ENCODE measurements around the gene LMNTD2. TPM values are rescaled to one million over a fixed set of nuclear protein-coding genes. Genes with fewer than 3 reads are reported as not detected.

LMNTD2 gene
- total and polyA plus RNA-seq, 2 of the 13 experiments (the other 11 are each of a cell fraction or from before 2014, with no cell fraction given): 1.1 to 3.1 TPM

DNA sequence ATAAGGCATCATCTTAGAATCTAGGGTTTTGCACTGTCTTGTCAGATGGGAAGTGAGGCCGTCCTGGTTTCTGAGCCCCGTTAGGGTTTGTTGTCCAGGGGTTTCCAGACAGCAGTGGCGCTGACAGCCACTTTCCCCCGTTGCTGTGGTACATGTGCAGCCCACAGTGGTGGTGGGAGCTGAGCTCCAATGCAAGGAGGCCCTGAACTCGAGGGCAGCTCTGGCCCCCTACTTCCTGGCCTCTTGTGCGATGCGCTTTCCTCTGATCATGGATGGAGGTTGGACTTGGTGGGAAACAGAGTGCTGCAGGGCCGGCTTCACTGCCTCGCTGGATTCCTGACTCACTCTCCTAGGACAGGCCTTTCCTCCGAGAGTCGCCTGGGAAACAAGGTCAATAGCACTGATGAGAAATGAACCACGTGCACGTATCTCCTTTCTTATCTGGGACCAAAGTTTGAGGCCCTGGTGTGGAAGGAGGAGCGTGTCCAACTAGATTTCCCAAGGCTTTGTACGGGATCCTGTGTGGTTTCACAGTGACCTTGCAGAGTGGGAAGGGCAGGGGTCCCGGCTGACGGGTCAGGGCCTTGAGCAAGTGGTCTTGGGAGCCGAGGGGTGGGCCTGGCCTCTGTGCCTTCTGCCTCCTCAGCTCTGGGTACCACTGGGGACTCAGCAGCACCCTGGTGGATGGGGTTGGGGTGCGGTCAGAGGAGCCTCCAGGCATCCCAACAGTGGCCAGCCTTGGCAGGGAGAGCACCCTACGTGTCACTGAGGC is 19.5 kb upstream of the LMNTD2 start (continued):
- TF ChIP-seq, protein P1, sequence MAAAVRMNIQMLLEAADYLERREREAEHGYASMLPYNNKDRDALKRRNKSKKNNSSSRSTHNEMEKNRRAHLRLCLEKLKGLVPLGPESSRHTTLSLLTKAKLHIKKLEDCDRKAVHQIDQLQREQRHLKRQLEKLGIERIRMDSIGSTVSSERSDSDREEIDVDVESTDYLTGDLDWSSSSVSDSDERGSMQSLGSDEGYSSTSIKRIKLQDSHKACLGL (CRISPR knock-in tag; IDR thresholded peaks at IDR 0.05): no peak
- TF ChIP-seq NR2F6 (IDR thresholded peaks at IDR 0.05): peak; percentile 79
- peak; percentile 73 for TF ChIP-seq NR2F6 (CRISPR knock-in tag; IDR thresholded peaks at IDR 0.05)
- TF ChIP-seq PHF5A (CRISPR knock-in tag; IDR thresholded peaks at IDR 0.05; ENCODE audit: low read depth, unreplicated experiment): no peak
- no peak; the same call in 1 of the 2 replicates for TF ChIP-seq ZMYM4 (CRISPR knock-in tag; IDR thresholded peaks at IDR 0.05)
- TF ChIP-seq, protein P2, sequence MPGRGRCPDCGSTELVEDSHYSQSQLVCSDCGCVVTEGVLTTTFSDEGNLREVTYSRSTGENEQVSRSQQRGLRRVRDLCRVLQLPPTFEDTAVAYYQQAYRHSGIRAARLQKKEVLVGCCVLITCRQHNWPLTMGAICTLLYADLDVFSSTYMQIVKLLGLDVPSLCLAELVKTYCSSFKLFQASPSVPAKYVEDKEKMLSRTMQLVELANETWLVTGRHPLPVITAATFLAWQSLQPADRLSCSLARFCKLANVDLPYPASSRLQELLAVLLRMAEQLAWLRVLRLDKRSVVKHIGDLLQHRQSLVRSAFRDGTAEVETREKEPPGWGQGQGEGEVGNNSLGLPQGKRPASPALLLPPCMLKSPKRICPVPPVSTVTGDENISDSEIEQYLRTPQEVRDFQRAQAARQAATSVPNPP (CRISPR knock-in tag; IDR thresholded peaks at IDR 0.05): no peak
- TF ChIP-seq PHF21A (CRISPR knock-in tag; IDR thresholded peaks at IDR 0.05): peak; percentile 51; the same call in 1 of the 2 replicates
- no peak for TF ChIP-seq ZNF20 (CRISPR knock-in tag; IDR thresholded peaks at IDR 0.05)
- TF ChIP-seq, protein P3, sequence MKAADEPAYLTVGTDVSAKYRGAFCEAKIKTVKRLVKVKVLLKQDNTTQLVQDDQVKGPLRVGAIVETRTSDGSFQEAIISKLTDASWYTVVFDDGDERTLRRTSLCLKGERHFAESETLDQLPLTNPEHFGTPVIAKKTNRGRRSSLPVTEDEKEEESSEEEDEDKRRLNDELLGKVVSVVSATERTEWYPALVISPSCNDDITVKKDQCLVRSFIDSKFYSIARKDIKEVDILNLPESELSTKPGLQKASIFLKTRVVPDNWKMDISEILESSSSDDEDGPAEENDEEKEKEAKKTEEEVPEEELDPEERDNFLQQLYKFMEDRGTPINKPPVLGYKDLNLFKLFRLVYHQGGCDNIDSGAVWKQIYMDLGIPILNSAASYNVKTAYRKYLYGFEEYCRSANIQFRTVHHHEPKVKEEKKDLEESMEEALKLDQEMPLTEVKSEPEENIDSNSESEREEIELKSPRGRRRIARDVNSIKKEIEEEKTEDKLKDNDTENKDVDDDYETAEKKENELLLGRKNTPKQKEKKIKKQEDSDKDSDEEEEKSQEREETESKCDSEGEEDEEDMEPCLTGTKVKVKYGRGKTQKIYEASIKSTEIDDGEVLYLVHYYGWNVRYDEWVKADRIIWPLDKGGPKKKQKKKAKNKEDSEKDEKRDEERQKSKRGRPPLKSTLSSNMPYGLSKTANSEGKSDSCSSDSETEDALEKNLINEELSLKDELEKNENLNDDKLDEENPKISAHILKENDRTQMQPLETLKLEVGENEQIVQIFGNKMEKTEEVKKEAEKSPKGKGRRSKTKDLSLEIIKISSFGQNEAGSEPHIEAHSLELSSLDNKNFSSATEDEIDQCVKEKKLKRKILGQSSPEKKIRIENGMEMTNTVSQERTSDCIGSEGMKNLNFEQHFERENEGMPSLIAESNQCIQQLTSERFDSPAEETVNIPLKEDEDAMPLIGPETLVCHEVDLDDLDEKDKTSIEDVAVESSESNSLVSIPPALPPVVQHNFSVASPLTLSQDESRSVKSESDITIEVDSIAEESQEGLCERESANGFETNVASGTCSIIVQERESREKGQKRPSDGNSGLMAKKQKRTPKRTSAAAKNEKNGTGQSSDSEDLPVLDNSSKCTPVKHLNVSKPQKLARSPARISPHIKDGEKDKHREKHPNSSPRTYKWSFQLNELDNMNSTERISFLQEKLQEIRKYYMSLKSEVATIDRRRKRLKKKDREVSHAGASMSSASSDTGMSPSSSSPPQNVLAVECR (CRISPR knock-in tag; IDR thresholded peaks at IDR 0.05; ENCODE audit: borderline replicate concordance): peak; percentile 75; the same call in 1 of the 2 replicates
- peak; percentile 50; the same call in 1 of the 2 replicates for TF ChIP-seq HIVEP1 (CRISPR knock-in tag; IDR thresholded peaks at IDR 0.05)
- TF ChIP-seq ZNF543 (CRISPR knock-in tag; IDR thresholded peaks at IDR 0.05): no peak
- TF ChIP-seq ELF3 (CRISPR knock-in tag; IDR thresholded peaks at IDR 0.05): peak; percentile 24; the same call in 1 of the 2 replicates
- TF ChIP-seq, protein P4, sequence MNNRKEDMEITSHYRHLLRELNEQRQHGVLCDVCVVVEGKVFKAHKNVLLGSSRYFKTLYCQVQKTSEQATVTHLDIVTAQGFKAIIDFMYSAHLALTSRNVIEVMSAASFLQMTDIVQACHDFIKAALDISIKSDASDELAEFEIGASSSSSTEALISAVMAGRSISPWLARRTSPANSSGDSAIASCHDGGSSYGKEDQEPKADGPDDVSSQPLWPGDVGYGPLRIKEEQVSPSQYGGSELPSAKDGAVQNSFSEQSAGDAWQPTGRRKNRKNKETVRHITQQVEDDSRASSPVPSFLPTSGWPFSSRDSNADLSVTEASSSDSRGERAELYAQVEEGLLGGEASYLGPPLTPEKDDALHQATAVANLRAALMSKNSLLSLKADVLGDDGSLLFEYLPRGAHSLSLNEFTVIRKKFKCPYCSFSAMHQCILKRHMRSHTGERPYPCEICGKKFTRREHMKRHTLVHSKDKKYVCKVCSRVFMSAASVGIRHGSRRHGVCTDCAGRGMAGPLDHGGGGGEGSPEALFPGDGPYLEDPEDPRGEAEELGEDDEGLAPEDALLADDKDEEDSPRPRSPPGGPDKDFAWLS (CRISPR knock-in tag; IDR thresholded peaks at IDR 0.05; ENCODE audit: borderline replicate concordance): no peak
- peak; percentile 77 for TF ChIP-seq FOXA3 (CRISPR knock-in tag; IDR thresholded peaks at IDR 0.05)
- TF ChIP-seq, protein P5, sequence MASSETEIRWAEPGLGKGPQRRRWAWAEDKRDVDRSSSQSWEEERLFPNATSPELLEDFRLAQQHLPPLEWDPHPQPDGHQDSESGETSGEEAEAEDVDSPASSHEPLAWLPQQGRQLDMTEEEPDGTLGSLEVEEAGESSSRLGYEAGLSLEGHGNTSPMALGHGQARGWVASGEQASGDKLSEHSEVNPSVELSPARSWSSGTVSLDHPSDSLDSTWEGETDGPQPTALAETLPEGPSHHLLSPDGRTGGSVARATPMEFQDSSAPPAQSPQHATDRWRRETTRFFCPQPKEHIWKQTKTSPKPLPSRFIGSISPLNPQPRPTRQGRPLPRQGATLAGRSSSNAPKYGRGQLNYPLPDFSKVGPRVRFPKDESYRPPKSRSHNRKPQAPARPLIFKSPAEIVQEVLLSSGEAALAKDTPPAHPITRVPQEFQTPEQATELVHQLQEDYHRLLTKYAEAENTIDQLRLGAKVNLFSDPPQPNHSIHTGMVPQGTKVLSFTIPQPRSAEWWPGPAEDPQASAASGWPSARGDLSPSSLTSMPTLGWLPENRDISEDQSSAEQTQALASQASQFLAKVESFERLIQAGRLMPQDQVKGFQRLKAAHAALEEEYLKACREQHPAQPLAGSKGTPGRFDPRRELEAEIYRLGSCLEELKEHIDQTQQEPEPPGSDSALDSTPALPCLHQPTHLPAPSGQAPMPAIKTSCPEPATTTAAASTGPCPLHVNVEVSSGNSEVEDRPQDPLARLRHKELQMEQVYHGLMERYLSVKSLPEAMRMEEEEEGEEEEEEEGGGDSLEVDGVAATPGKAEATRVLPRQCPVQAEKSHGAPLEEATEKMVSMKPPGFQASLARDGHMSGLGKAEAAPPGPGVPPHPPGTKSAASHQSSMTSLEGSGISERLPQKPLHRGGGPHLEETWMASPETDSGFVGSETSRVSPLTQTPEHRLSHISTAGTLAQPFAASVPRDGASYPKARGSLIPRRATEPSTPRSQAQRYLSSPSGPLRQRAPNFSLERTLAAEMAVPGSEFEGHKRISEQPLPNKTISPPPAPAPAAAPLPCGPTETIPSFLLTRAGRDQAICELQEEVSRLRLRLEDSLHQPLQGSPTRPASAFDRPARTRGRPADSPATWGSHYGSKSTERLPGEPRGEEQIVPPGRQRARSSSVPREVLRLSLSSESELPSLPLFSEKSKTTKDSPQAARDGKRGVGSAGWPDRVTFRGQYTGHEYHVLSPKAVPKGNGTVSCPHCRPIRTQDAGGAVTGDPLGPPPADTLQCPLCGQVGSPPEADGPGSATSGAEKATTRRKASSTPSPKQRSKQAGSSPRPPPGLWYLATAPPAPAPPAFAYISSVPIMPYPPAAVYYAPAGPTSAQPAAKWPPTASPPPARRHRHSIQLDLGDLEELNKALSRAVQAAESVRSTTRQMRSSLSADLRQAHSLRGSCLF (CRISPR knock-in tag; IDR thresholded peaks at IDR 0.05; ENCODE audit: borderline replicate concordance): no peak
- no peak for TF ChIP-seq GPN1 (CRISPR knock-in tag; IDR thresholded peaks at IDR 0.05; ENCODE audit: borderline replicate concordance)
- TF ChIP-seq DMAP1 (CRISPR knock-in tag; IDR thresholded peaks at IDR 0.05): peak; percentile 64

All from HepG2 (cell line).